Measurements from ENCODE around the gene CARMIL3.
"Not testable (repeated sequence)": the region's sequence is repeated elsewhere in the genome, so short reads cannot be mapped to it uniquely, and the experiment has no call there.

CARMIL3 gene, protein sequence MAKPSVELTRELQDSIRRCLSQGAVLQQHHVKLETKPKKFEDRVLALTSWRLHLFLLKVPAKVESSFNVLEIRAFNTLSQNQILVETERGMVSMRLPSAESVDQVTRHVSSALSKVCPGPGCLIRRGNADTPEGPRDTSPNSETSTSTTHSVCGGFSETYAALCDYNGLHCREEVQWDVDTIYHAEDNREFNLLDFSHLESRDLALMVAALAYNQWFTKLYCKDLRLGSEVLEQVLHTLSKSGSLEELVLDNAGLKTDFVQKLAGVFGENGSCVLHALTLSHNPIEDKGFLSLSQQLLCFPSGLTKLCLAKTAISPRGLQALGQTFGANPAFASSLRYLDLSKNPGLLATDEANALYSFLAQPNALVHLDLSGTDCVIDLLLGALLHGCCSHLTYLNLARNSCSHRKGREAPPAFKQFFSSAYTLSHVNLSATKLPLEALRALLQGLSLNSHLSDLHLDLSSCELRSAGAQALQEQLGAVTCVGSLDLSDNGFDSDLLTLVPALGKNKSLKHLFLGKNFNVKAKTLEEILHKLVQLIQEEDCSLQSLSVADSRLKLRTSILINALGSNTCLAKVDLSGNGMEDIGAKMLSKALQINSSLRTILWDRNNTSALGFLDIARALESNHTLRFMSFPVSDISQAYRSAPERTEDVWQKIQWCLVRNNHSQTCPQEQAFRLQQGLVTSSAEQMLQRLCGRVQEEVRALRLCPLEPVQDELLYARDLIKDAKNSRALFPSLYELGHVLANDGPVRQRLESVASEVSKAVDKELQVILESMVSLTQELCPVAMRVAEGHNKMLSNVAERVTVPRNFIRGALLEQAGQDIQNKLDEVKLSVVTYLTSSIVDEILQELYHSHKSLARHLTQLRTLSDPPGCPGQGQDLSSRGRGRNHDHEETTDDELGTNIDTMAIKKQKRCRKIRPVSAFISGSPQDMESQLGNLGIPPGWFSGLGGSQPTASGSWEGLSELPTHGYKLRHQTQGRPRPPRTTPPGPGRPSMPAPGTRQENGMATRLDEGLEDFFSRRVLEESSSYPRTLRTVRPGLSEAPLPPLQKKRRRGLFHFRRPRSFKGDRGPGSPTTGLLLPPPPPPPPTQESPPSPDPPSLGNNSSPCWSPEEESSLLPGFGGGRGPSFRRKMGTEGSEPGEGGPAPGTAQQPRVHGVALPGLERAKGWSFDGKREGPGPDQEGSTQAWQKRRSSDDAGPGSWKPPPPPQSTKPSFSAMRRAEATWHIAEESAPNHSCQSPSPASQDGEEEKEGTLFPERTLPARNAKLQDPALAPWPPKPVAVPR (N-terminal part only)

DNA sequence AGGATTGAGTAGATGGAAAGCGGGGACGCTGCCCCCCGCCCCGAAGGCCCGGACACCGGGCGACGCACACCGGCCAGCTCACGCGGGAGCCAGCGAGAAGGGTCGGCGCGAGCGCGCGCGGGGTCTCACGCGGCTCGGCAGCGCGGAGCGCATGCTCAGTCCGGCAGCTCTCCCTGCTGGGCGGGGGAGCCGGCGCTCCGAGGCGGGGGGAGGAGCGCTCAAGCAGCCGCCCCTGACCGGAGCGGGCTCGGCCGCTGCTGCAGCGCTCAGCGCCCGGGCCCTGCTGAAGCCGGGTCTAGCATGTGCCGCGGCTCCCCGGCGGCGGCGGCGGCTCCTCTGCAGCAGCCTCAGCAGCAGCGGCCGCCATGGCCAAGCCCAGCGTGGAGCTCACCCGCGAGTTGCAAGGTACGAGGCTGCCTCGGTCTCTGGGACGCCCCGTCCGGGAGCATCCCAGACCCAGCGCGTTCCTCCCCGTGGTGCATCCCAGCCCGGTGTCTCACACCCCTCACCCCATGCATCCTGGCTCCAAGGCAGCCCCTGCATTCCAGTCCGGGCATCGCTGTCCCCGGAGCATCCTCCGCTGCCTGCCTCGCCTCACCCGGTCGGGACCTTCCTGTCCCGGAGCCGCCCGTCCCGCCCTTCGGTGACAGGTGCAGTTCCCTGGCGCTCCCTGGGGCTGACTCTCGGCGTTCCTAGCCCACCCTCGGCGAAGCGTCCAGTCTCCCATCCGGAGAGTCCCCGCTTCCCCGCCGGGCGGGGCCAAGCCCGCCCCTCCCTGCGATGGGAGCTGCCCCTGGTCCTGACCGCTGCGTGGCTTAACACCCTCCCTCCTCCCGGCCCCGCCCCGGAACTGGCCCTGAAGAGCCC, at the start of gene CARMIL3:
Gene CARMIL3, plus strand, starts transcription at position 221 of the 867 bp plus-strand sequence. Its CDS starts 145 bp downstream, at position 366.
- DNase-seq = peak; percentile 47

DNA sequence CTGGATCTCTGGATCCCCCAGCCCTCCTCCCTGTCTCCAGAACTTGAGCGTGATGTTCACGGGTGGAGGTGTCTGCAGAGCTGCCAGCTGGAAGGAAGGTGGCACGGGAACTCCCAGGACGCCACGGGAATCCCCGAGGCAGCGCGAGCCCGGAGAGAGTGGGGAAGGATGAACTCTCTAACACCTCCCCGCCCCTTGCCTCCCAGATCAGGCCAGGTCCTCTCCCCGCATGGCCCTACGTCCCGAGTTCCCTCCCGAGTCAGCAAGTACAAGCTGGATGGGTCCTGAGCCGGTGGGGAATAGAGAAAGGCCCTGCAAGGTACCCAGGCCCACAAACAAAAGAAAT, 45.4 kb upstream of the CARMIL3 start:
- DNase-seq = not testable (repeated sequence)

DNA sequence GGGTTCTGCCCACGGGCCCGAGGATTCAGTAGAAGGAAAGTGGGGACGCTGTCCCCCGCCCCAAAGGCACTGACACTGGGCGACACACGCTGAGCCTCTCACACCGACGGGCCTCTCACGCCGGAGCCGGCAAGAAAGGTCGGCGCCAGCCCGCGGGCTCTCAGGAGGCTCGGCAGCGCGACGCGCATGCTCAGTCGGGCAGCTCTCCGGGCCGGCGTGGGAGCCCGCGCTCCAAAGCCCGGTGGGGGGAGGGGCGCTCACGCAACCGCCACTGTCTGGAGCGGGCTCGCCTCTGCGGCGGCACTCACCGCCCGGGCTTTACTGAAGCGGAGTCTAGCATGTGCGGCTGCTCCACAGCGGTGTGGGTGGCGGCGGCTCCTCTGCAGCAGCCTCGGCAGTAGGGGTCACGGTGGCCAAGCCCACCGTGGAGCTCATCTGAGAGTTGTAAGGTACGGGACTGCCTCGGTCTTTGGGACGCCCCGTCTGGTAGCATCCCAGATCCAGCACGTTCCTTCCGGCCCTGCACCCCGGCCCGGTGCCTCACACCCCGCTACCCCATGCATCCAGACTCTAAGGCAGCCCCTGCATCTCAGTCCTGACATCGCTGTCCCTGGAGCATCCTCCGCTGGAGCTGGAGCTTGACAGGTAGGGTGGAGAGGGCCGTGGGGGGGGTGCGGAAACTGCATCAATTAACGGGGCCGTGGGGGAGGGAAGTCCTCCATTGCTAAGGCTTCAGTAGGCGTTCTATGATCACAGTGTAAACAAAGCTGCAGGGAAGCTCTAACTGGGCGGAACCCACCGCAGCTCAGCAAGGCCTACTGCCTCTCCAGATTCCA, 44.8 kb upstream of the CARMIL3 start:
- DNase-seq = peak; percentile 16

DNA sequence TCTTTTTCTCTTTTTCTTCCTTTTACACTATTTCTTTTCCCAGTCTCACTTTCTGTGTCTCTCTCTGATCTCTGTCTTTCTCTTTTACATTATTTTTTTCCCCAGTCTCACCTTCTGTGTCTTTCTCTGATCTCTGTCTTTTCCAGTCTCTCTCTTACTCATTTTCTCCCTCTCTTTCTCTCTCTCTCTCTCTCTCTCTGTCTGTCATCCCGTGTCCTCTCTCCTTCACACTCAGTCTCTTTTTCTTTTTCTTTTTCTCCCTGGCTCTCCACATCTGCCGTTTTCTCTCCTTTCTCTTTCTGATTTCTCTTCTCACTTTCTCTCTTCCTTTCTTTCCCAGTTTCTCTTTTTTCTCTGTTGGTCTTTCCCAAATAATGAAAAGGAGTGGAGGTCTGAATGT, 40.8 kb upstream of the CARMIL3 start:
- no peak for DNase-seq

DNA sequence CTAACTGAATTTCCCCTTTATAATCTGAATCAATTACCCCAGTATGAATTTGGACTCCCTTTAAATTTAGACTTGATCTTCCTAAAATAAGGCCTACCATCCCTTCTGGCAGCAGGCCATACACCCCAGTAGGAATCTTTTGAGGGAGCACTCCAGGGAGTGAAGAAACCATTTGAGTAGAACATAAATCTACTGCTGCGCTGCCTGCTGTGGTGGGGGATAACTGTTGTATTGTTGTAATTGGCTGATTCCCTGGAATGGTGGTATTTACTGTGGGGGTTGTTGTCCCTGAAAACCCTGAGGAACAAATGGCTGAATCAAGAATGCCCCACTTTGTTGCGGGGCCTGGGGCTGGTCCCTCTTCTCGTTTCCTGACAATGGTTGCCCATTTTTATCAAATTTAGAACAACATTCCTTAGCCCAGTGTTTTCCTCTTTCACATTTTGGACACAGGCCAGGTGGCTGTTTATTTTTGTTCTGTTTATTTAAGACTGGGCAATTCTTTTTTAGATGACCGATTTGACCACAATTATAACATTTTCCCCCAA, 39.0 kb upstream of the CARMIL3 start:
- not testable (repeated sequence) for DNase-seq

DNA sequence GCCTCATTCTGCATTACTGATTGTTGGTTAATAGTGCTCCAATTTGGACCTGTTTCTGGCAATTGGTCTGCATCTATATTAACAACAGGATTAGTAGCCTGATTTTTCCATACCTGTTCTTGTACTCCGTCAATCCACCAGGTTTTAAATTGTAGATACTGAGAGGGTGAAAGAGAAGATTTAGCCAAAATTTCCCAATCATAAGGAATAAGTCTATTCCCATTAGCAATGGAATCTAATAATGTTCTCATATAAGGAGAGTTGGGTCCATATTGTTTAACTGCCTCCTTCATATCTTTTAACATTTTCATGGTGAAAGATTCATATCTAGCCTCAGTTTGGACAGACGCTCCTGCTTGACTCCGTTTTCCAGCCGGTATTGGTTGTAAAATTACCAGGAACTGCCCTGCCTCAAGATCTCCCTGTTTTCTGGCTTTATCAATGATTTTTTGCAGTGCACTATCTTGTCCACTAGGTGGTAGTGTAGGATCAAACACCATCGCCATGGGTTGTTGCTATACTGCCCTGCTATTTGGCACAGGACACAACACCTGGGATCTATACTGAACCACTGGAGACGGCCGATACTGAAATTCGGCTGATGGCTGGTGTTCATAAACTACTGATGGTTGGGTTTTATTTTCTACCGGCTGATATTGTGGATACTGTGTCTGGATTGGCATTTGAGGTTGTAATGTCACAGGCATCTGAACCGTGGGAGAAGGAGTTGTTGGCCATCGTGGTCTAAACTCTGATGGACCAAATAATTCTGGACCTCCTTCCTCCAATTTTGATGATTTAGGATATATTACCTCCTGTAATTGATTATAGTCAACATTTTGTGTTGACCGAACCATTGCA, 37.9 kb upstream of the CARMIL3 start:
- peak; percentile 65 for DNase-seq

DNA sequence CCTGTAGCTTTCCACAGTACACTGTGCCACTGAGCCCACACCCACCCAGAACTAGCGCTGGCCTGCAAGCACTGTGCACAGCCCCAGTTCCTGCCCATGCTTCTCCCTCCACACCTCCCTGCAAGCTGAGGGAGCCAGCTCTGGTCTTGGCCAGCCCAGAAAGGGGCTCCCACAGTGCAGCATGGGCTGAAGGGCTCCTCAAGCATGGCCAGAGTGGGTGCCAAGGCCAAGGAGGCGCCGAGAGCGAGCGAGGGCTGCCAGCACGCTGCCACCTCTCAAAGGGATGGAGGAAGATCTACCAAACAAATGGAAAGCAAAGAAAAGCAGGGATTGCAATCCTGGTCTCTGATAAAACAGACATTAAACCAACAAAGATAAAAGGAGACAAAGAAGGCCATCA, 36.1 kb upstream of the CARMIL3 start:
- not testable (repeated sequence) for DNase-seq

DNA sequence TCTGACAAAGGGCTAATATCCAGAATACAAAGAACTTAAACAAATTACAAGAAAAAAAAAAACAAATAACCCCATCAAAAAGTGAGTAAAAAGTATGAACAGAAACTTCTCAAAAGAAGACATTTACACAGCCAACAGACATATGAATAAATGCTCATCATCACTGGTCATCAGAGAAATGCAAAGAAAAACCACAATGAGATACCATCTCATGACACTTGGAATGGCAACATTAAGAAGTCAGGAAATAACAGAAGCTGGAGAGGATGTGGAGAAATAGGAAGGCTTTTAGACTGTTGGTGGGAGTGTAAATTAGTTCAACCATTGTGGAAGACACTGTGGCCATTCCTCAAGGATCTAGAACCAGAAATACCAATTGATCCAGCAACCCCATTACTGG, 32.8 kb upstream of the CARMIL3 start:
- DNase-seq = not testable (repeated sequence)

DNA sequence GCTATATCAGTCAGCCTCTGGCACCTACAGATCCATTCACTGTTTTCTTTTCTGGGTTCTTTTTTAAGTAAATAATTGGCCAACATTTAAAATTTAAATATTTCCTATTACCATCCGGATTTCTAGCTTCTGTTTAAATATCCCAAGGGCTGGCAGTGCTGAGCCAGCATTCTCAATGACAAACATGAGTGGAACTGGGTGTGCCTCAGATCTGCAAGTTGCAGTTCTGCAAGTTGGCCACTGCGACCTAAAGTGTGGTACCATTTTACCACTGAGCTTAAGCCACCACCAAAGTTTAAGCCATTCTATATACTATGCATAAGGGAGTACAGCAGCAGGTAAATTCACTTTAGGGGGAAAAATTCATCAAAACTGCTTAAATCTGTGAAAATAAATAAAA, 31.9 kb upstream of the CARMIL3 start:
- not testable (repeated sequence) for DNase-seq

DNA sequence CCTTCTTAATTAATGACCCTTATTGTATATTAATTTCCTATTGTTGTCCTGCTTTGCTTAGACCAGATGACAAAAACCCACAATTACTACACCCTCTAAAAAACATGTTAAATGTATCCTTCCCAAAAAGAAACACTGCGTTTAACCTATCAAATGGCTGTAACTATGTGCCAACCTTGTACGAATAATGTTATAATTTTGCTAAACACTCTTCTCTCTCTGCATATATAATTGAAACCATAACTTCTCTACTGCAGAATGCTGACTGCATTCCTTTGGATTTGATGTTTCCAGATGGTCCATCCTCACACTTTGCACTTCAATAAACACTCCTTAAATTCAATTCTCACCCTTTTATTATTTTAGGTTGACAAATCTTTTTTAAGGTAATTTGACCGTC, 31.3 kb upstream of the CARMIL3 start:
- DNase-seq = not testable (repeated sequence)

DNA sequence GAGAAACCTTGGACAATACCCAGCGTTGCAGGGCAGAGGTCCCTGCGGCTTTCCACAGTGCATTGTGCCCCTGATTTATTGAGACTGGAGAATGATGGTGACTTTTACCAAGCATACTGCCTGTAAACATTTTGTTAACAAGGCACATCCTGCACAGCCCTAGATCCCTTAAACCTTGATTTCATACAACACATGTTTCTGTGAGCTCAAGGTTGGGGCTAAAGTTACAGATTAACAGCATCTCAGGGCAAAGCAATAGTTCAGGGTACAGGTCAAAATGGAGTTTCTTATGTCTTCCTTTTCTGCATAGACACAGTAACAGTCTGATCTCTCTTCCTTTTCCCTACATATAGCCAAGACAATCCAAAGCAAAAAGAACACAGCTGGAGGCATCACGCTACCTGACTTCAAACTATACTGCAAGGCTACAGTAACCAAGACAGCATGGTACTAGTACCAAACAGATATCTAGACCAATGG, 26.8 kb upstream of the CARMIL3 start:
- DNase-seq = not testable (repeated sequence)

DNA sequence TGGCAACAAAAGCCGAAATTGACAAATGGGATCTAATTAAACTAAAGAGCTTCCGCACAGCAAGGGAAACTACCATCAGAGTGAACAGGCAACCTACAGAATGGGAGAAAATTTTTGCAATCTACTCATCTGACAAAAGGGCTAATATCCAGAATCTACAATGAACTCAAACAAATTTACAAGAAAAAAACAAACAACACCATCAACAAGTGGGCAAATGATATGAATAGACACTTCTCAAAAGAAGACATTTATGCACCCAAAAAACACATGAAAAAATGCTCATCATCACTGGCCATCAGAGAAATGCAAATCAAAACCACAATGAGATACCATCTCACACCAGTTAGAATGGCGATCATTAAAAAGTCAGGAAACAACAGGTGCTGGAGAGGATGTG, 22.1 kb upstream of the CARMIL3 start:
- not testable (repeated sequence) for DNase-seq

DNA sequence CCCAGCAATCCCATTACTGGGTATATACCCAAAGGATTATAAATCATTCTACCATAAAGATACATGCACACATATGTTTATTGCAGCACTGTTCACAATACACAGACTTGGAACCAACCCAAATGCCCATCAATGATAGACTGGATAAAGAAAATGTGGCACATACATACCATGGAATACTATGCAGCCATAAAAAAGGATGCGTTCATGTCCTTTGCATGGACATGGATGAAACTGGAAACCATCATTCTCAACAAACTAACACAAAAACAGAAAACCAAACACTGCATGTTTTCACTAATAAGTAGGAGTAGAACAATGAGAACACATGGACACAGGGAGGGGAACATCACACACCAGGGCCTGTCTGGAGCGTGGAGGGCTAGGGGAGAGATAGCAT, 20.5 kb upstream of the CARMIL3 start:
- DNase-seq = not testable (repeated sequence)

DNA sequence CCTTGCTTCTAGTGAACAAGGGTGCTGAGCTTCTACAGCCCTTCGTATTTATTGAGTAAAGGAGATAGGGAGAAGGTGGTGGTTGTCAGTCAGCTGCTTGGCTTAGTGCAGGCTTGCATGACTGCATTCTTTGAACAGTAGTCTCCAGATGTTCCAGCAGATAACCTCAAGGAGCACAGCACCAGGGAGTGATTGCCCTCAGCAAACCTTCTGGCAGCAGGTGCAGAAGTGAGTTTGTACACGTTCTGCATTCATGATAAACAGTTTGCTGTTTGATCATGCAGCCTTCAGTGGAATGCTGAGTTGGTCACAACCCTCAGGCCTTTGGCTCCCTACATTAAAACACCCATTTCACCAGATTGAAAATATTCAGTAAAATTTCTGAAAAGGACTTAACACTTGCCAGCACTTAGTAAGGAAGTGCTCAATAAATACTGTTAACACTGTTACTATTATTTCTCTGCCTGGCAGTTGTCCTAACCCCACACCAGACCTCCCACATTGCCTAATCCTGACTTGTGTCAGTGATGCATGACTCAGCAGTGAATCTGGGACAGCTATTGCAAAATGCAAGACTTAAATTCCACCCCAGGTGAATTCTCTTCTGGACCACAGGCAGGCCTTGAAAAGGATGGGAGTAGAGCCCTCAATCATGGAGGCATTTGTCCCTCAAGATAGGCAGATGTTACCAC, 18.9 kb upstream of the CARMIL3 start:
- DNase-seq = peak; percentile 90

DNA sequence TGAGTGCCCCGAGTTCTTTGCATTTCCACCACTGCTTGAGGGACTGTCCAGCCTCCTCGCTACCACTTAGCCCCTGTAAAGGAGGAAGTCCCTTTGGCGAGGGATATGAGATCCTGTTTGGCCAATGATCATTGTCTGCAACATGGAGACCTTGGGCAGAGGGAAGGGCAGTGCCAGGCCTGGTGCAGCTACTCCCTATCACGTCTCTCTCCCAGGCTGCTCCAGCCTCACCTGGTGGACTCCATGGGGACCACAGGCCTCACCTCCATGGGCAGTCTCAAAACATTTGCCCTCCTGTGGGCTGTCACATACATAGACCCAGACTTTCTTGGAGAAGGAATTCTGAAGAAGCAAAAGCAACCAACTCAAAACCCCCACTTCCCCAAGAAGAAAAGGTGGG, 16.0 kb upstream of the CARMIL3 start:
- DNase-seq = not testable (repeated sequence)

DNA sequence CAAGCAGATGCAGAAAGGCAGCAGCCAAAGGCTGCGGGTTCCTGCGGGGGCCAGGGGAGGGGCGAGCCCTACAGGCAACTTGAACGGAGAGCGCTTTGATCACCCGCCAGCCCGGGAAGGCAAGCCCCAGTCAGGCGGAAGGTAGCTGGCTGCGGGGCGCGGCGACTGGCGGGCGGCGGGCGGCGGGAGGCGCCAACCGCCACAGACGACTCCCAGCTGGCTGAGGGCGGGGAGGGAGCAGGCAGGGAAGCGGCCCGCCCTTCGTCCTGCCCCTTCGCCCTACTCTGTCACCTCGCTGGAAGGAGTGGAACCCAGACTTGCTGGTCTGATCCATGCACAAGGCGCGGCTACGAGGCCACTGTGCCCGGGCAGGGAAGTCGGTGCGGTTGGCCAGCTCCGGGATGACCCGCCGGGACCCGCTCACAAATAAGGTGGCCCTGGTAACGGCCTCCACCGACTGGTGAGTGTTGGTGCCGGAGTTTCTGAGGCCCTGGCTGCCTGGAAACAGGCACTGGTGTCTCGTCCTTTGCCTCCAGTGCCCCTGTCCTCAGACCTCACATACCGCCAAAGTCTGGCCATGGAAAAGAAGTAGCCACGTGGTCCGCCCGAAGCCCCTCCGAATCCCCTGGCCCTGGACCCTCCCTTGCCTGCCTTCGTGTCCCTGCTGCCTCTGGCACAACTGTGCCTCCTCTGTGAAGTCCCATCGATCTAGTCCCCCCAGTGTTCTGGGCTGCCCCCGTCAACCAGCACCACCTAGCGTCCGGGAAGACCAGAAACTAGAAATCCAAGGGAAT, 15.4 kb upstream of the CARMIL3 start:
- peak; percentile 64 for DNase-seq

DNA sequence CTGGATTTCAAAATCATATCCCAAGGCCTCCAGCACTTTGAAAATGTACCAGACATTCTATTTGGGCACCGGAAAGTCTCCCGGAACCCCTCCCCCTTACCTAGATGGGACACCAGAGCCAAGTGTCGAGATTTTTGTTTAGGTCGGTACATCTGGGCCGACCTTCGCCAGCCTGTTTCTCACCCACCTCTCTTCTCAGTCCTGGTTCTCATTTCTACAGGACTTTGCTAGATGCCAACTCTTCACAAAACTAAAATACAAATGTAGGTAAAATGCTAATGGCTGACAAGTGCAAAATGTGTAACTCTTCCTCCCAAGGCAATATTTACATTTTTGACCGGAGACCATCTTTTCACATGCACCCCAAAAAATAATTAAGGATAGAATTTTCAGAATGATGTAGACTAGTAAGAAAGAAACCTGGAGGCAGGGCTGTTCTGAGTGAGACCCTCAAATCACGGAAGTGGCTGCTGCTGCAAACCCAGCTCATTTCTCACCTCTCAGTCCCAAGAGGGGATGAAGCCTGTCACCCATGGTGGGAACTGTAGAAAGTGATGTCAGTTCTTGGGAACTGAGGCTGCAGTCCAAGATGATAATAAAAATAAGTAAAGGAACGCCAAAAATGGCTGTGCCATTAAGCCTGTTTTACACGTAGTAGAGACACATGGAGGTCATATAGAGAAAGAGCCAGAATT, 14.7 kb upstream of the CARMIL3 start:
- DNase-seq = not testable (repeated sequence)
